Suppressor macrophage (primary cell): ENCODE data around the gene PSMG1.
A peak's percentile ranks its signal among the peaks of the same experiment; 100 is the strongest.

Experiments
- DNase-seq, 4 experiments: peaks; one replicate each; pipeline ENCODE4 v3.0.0-alpha.2; 2020 to 2022

PSMG1 gene

DNA sequence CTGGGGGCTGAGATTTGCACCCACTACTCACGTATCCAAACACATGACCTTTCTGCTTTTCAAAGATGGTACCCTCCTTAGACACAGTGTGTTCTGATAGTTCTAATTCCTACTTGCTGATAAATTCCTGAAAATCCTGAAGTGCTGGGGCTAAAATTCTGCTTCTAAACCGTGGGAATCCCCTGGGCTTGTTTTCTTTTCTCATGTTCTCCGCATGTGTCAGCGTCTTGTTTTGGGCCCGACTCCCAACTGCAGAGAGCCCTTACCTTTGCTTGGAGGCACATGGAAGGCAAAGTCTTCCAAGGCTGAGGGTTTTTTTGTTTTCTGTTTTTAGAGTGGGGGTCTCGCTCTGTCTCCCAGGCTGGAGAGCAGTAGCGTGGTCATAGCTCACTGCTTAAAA is 27.2 kb downstream of the PSMG1 start:
- DNase-seq: no peak

DNA sequence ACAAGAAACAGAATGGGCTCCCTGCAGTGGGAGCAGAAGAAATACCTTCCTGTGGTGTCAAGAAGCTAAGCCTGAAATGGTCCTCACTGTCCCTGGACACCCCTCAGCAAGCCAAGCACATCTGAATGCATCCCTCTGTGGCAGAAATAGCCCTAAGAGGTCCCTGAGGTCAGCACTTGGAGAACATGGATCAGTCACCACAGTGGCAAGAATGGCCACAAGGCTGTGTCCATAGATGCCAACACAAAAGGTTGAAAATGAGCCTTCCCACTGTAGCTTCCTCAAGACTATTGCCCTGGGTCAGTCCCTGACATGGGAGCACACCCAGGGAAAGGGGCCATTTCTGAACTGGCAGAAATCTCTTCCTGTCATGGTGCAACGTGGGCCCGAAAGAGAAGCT is 27.7 kb downstream of the PSMG1 start:
- DNase-seq: no peak

DNA sequence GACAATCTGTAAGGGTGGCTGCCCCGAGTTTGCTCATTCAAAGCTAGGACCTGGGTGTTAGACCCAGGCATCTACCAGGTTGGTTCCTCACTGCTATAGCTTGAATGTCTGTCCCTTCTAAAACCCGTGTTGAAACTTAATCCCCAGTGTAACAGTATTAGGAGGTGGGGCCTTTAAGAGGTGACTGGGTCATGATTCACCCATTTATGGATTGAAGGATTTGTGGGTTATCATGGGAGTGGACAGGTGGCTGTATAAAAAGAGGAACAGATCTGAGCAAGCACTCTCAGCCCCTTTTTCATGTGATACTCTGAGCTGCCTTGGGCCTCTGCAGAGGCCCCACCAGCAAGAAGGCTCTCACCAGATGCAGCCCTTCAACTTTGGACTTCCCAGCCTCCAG is 29.4 kb downstream of the PSMG1 start:
- no peak for DNase-seq

DNA sequence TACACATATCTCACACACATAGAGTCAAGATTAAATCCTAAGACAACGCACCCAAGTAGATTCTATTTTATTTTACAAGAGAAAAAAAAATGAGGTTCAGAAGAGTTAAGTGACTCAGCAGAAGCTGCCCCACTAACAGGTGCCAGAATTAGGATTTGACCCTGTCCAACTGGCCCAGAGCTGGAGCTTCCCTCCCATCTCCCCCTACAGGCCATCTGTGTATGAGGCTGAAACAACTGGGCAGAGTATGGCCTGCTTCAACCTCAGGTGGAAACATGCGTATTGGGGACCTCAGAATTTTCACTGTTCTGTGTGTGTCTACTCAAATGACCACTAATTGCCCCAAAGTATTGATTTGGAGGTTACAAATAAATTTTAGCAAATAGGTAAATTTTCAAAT is 29.9 kb downstream of the PSMG1 start:
- DNase-seq: peak in 3 of 4 experiments; percentile 23 to 36 (median 26)

DNA sequence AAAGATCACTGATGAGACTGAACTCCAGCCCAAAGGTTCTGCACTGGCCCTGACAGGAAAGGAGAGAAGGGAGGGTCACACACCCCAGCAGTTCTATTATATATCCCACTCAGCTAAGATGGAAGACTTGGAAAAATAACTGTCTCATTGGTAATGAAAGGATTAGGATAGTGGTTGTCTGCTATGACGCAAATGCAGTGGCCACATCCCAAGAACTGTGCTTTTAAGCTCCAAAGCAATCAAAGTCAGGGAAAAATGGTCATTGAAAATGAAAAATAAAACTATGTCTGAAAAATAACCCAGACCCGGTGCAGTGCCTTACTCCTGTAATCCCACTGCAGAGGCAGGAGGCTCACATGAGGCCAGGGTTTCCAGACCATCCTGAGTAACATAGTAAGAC is 31.0 kb downstream of the PSMG1 start:
- no peak for DNase-seq

DNA sequence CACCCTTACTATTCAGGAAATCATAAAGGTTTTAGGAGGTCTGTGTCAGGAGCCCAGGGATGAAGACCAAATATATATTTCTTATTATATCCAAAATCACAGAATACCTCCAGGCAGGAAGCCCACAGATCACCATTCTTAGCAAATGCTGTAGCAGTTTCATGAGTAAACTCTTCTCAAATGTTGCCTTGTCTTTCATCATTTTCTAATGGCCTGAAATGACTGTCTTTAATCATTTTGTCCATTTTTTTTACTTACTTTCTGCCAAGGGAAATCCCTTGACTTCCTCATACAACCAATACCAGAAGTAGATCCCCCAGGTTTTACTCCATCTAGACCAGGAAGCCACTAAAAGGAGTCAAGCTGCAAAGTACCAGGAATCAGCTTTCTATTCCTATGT is 32.4 kb downstream of the PSMG1 start:
- DNase-seq: peak in 1 of 4 experiments; percentile 23

DNA sequence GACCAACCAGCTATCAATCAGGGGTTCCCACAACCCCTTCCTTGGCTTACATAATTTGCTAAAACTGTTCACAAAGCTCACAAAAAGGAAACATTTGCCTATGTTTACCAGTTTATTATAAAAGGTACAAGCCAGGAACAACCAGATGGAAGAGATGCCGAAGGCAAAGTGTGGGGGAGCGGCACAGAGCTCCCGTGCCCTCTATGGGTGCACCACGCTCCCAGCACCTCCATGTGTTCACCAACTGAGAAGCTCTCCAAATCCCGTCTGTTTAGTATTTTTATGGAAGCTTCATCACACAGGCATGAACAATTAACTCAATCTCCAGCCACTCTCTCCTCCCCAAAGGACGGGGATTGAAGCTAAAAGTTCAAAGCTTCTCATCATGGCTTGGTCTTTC is 32.9 kb downstream of the PSMG1 start:
- no peak for DNase-seq

DNA sequence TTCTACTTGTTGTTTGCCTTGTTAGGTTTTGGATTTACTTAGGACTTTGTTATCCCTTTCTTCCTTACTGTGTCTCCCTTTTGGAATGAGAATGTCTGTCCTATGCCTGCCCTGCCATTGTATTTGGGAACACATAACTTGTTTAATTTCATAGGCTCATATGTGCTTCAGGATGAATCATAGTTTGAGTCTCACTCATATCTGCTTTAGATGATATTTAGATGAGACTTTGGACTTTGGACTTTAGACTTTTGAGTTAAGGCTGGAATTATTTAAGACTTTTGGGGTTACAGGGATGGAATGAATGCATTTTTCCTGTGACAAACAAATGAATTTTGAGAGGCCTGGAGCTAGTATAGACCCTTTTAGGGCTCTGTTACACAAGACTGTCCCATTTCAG is 33.4 kb downstream of the PSMG1 start:
- DNase-seq: no peak

DNA sequence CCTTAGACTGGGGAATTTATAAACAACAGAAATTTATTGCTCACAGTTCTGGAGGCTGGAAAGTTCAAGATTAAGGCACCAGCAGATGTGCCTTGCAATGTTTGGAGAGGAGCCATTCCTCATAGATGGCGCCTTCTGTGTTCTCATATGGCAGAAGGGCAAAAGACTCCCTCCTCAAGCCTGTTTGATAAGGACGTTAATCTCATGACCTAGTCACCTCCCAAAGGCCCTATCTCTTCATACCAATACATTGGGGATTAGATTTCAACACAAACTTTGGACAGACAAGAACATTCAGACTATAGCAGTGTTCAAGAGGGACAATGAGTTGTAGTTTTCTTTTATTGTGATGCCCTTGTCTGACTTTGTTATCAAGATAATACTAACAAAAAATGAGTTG is 34.3 kb downstream of the PSMG1 start:
- DNase-seq: no peak

DNA sequence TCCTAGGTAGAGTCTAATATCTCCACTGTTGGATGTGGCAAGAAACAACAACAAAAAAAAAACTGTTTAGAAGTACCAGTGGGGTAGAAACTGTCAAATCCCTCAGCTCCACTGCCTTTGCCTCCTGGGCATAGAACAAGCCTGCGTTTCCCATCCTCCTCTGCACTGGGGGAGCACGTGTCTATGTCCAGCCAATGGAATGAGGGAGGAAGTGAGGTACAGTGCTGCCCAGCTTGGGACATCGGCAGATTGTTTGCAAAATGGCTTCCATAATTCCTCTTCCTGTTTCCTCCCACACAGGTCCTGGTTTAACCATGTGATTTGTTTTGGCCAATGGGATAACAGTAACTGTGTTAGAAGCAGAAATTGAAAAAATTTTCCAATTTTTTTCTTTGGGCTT is 39.1 kb downstream of the PSMG1 start:
- DNase-seq: peak in 2 of 4 experiments; percentile 12 to 19

DNA sequence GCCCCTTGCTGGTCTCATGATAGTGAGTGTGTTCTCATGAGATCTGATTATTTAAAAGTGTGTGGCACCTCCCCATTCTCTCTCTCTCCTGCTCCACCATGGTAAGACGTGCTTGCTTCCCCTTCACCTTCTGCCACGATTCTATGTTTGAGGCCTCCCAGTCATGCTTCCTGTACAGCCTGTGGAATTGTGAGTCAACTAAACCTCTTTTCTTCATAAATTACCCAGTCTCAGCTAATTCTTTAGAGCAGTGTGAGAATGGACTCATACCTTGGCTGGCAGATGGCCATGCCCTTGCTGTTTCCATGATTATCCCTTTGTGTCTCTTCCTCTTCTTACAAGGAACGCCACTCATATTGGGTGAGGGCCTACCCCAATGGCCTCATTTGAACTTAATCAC is 40.3 kb downstream of the PSMG1 start:
- no peak for DNase-seq

DNA sequence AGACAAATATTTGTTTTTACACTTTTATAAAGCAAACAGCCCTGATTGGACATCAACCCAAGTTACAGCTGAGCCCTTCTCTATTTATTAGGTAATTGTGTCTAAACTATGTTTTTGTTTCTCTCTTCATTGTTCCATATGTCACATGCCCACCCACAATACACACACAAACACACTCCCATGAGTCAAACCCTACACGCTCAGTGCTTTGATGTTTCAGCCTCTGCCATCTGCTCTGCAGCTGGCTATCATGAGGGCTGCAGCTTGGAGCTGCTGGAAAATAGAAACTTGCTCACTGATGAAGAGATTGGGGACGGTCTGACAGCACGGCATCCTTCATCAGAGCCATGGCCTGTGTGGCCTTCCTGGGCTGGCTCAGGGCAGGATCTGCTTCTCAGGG is 41.7 kb downstream of the PSMG1 start:
- DNase-seq: no peak

DNA sequence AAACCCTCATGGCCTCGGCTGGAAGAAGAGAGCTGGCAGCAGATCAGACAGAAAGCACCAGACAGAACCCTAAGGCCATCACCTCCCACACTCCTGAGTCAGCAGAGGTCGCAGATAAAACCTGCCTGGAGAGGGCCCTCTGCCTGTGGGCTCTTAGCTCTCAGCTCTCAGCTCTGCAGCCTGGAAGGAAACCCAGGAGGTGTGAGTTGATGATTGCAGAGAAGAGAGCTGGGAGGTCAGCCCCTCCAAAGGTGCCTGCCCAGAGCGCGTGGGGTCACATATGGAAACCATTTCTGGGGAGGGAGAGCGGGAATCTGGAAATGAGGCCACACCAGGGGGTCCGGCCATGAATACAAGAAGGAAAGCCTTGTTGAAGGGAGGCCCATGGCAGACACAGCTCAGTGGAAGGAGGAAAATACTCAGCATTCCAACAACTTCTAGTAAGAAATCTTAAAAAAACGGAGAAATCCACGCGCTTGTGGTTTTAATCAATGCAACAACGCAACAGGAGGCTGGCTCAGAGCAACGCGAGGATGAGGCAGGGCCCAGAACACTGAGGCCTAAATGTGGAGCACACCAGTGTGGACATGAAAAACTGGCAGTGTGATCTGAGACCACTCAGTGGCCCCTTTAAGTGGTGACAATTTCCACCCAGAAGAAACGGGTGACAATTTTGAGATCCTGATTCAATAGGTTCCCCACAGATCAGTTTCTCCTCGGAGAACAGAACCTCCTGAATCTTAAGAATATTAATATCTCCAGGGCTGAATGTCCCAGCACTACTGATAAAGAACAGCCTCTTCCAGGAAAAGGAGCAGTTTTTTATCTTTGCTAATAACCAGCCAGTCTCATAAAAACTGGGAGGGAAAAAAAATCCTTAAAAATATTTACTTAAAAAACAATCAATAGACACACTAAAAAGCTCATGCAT is 45.7 kb downstream of the PSMG1 start:
- DNase-seq: peak in 2 of 4 experiments; percentile 20 to 31

DNA sequence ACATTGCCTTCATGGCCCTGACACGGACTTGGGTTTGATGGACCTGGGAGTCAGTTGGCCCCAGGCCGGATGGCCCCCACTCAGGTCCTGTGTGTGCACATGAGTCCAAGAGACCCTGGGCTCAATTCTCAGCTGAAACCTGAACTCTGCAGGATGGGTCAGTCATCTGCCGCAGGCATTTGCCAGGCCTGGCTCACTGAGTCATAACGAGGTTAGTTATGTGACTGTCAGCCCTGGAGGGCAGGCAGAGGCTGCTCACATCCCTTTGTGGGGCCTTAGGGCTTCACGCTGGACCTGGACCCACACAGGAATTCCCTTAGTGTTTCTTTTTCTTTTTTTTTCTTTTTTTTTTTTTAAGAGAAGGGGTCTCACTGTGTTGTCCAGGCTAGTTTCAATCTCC is 46.5 kb downstream of the PSMG1 start:
- no peak for DNase-seq

DNA sequence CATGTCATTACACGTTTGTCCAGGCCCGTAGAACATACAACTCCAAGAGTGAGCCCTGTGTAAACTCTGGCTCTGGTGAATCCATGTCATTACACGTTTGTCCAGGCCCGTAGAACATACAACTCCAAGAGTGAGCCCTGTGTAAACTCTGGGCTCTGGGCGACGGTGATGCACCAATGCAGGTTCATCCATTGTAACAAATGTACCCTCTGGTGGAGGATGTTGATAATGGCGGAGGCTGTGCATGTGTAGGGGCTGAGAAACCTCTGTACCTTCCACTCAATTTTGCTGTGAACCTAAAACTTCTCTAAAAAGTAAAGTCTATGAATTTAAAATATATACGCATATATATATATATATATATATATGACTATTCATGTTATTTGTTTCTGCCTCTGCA is 47.1 kb downstream of the PSMG1 start:
- DNase-seq: peak; percentile 32 to 60 (median 51)

DNA sequence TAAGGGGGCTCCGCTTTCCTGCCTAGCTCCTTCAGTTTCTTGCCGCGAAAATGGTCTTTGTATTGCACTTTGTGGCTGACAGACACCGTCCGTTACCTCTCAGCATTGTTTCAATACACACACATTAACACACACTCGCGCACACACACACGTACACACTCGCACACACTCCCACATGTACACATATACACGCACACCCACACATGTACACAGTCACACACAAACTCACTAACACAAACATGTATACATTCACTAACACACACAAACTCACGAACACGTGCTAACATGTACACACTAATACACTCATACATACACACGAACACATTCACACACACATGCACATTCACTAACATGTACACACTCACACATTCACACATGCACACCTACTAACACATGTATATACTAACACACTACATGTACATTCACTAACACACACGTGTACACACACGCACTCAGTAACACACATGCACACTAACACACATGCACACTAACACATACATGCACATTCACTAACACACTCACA is 48.9 kb downstream of the PSMG1 start:
- DNase-seq: no peak

DNA sequence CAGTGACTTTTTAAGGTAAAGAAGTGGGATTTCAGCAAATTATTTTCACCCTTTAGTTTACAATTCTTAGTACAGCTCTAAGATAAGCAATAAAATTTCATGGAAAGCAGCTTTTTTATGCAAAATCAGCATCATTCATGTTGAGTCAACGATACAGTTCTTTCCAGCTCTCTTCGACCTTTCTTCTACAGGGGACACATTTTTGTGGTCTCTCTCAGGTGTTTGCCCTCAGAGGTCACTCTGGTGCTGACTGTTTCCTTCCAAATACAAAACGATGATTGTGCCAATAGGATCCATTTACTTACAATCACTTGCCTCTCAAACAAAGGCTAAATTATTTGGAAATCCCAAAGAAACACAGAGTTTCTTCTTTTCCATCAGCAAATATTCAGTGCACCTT is 51.0 kb downstream of the PSMG1 start:
- DNase-seq: no peak

DNA sequence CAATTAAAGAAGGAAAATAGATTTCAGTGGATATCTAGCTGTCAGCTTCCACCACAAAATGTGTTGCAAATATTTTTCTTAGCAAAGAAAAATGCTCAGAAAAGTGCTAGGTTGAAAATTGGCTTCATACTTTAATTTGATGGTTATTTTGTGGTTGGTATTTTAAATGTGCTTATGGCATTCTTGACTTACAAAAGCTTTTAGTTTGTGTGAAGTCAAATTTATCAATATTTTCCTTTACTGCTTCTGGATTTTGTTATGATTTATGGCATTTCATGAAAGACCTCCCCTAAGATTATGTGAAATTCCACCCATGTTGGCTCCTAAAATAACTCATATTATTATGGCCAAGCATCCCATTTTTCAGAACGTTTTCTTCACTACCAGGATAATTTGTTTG is 51.5 kb downstream of the PSMG1 start:
- no peak for DNase-seq

DNA sequence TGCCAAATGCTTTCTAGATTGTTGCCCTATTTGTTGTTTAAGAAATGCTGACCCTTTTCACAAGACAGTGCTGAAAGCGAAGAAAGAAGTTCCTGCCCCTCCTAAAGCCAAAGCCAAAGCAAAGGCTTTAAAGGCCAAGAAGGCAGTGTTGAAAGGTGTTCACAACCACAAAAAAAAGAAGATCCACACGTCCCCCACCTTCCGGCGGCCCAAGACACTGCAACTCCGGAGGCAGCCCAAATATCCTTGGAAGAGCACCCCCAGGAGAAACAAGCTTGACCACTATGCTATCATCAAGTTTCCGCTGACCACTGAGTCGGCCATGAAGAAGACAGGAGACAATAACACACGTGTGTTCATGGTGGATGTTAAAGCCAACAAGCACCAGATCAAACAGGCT is 55.7 kb downstream of the PSMG1 start:
- no peak for DNase-seq

DNA sequence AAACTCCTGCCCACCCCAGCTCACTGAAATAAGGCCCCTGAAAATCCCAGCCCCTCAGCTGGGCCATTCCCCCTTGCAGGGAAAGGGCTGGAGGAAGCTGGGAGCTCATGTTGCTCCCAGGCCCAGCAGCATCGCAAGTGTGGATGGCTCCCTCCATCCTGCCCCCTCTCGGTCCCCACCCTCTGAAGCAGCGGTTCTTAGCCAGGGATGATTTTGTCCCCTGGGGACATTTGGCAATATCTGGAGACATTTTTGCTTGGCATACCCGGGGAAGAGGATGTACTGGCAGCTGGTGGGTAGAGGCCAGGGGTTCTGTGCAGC is 56.8 kb downstream of the PSMG1 start:
- DNase-seq: no peak

DNA sequence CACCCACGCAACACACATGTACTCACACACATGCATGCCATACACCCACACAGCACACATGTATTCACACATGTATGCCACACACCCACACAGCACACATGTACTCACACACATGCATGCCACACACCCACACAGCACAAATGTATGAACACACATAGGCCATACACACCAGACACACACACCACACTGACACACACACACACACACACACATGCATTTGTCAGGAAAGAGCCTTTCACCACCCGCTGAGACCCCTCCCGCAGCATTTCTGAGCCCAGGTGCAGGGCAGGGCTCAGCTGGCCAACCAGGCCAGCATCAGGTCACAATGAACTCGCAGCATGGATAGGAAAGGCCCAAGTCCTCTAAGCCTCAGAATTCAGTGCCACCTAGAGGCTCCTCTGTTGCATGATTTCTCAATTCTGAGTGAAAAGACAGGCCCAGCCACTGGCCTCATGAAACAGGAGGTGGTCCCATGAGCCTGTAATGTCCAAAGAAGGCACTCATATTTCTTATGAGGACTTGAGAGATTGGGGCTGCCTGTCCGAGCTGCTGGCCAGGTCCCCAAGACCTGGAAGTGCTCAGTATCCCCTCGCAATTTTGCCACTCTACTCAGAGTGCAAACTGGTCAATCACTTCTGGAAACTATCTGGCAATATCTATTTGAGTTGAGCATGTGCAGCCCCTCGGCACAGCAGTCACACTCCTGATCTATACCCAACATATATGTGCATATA is 57.3 kb downstream of the PSMG1 start:
- DNase-seq: peak; percentile 71 to 88 (median 80)
